Progenitor cell of endocrine pancreas (in vitro differentiated cells): ENCODE data around the gene MTRF1. TPM values are rescaled to one million over a fixed set of nuclear protein-coding genes. Genes with fewer than 3 reads are reported as not detected.
A peak's percentile ranks its signal among the peaks of the same experiment; 100 is the strongest.

Source experiments
- DNase-seq: peaks from one replicate; pipeline ENCODE4 v3.0.0; 2021; ENCODE audit warnings: low spot score; ENCODE audit not compliant: unreplicated experiment
- H3K27ac Mint-ChIP-seq: 2 replicates; pipeline ENCODE4 v1.8.0; 2021; ENCODE audit warnings: mild to moderate bottlenecking, moderate library complexity, mixed read lengths
- H3K27me3 Mint-ChIP-seq: 2 replicates; pipeline ENCODE4 v1.8.0; 2021; ENCODE audit warnings: mixed read lengths
- H3K36me3 Mint-ChIP-seq: 2 replicates; pipeline ENCODE4 v1.8.0; 2022; ENCODE audit warnings: mixed read lengths; ENCODE audit not compliant: insufficient read depth
- H3K4me1 Mint-ChIP-seq: 2 replicates; pipeline ENCODE4 v1.8.0; 2021; ENCODE audit warnings: low read depth, mixed read lengths
- H3K4me3 Mint-ChIP-seq: 2 replicates; pipeline ENCODE4 v1.8.0; 2021; ENCODE audit warnings: low read depth, mild to moderate bottlenecking, moderate library complexity, mixed read lengths
- H3K9me3 Mint-ChIP-seq: 2 replicates; pipeline ENCODE4 v1.8.0; 2021; ENCODE audit warnings: low read depth, mixed read lengths
- total RNA-seq: library from RNA; stranded (reverse); gene quantifications from 2 replicates; pipeline ENCODE4 v1.2.1, GENCODE V29; 2021
- TF ChIP-seq, protein P1 (sequence below): fragments of 200-600 bp; sonication (generic); IDR thresholded peaks from one replicate; pipeline ENCODE4 v1.5.0; 2021; ENCODE audit warnings: antibody characterized with exemption, mild to moderate bottlenecking; ENCODE audit not compliant: unreplicated experiment

Gene MTRF1
- total RNA-seq, 1 donor from 2014 or later = 22.2 TPM

DNA sequence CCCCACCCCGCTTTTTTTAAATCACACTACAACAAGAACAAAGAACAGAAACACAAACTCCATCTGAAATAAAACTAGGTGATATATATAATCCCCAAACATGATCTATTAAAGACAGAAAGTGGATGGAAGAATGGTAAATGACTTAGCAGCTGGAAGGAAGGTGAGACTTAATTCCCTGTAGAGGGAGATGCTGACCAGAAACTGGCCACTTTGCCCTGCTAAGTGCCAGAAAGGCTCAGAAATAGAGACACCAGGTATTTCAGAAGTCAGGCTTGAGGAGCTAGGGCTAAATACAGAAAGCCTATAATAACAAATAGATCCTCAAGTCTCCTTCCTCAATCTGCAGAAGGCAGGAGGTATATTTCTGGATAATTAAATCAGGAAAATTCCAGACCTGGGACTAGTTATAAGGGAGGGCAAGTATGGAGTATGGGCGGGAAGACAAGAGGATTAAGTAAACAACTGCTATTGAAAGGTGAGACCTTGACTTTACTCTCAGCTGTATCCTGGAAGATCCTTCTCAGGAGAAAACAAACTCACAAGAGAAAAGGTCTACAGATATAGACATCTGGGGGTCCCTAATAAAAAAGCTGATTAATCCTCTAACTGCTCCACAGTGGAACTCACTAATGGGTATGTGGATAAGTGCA lies 32.2 kb downstream of the MTRF1 start:
- no peak for DNase-seq
- H3K27ac Mint-ChIP-seq = peak overlapping the region; percentile 90
- no peak overlapping the region for H3K4me3 Mint-ChIP-seq
- no peaks in the 10 kb centered on the region for H3K27me3 Mint-ChIP-seq
- peaks cover 14% of the 10 kb centered on the region for H3K36me3 Mint-ChIP-seq
- H3K9me3 Mint-ChIP-seq = no peaks in the 10 kb centered on the region
- TF ChIP-seq, protein P1, sequence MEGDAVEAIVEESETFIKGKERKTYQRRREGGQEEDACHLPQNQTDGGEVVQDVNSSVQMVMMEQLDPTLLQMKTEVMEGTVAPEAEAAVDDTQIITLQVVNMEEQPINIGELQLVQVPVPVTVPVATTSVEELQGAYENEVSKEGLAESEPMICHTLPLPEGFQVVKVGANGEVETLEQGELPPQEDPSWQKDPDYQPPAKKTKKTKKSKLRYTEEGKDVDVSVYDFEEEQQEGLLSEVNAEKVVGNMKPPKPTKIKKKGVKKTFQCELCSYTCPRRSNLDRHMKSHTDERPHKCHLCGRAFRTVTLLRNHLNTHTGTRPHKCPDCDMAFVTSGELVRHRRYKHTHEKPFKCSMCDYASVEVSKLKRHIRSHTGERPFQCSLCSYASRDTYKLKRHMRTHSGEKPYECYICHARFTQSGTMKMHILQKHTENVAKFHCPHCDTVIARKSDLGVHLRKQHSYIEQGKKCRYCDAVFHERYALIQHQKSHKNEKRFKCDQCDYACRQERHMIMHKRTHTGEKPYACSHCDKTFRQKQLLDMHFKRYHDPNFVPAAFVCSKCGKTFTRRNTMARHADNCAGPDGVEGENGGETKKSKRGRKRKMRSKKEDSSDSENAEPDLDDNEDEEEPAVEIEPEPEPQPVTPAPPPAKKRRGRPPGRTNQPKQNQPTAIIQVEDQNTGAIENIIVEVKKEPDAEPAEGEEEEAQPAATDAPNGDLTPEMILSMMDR = no peak
- peaks cover 19% of the 10 kb centered on the region for H3K4me1 Mint-ChIP-seq

DNA sequence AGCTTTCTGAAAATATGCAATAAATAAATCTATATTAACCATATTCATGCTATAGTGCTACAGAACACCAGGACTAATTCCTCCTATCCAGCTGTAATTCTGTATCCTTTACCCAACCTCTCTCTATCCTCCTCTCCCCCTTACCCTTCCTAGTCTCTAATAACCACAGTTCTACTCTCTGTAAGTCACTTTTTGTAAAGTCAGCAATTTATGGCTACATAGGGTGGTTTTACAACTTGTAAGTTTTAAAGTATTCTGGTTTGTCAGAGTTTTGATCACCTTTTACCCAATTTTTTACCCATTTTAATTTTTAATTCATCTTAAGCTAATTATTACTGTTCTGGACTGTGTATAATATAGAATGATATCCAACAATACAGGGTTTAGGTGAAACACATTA lies 34.0 kb downstream of the MTRF1 start:
- no peak overlapping the region for H3K4me3 Mint-ChIP-seq

DNA sequence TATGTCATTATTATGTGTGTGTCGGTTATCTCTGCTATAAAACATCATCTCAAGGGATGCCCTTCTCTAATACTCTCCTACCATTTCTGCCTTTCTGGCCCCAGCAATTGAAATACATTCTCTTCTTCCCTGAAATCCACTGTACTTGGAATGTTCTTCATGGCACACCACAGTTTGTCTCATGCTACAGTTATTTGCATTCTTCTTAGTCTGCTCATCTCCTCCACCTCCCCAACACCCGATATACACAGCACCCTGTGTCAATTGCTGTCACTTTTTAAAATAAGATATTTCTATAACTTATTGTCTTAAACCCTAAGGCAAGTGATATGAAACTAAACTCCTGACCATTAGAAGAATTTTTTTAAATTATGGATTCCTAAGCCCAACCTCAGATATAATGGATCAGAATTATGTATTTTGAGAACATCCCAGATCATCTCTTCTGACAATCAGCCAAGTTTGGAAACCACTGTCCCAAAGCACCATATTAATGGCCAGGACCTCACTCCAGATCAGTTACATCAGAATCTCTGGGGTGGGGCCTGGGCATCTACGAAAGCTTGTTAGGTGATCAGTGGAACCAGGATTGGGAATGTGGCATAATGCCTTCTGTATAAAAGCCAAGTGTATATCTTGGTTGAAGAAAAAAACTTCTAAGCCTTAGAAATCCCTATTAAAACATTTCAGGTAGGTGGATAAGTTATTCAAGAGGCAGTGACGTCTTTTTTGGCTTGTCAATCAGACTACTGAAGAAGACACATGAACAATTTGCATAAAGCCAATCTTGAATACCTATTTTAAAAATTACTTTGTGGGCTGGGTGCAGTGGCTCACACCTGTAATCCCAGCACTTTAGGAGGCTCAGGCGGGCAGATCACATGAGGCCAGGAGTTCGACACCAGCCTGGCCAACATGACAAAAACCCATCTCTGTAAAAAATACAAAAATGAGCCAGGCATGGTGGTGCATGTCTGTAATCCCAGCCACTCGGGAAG lies 39.0 kb downstream of the MTRF1 start:
- peaks cover 4% of the 10 kb centered on the region for H3K4me1 Mint-ChIP-seq
- no peaks in the 10 kb centered on the region for H3K9me3 Mint-ChIP-seq
- peaks cover 7% of the 10 kb centered on the region for H3K36me3 Mint-ChIP-seq
- TF ChIP-seq, protein P1 = no peak
- no peaks in the 10 kb centered on the region for H3K27me3 Mint-ChIP-seq
- H3K4me3 Mint-ChIP-seq = no peak overlapping the region
- no peak for DNase-seq
- H3K27ac Mint-ChIP-seq = no peak overlapping the region

More for the DNA sequence above, 34.0 kb downstream of the MTRF1 start:
- H3K9me3 Mint-ChIP-seq = no peaks in the 10 kb centered on the region
- TF ChIP-seq, protein P1 = no peak
- no peaks in the 10 kb centered on the region for H3K27me3 Mint-ChIP-seq
- no peak for DNase-seq
- peaks cover 8% of the 10 kb centered on the region for H3K36me3 Mint-ChIP-seq
- peaks cover 19% of the 10 kb centered on the region for H3K4me1 Mint-ChIP-seq
- no peak overlapping the region for H3K27ac Mint-ChIP-seq

DNA sequence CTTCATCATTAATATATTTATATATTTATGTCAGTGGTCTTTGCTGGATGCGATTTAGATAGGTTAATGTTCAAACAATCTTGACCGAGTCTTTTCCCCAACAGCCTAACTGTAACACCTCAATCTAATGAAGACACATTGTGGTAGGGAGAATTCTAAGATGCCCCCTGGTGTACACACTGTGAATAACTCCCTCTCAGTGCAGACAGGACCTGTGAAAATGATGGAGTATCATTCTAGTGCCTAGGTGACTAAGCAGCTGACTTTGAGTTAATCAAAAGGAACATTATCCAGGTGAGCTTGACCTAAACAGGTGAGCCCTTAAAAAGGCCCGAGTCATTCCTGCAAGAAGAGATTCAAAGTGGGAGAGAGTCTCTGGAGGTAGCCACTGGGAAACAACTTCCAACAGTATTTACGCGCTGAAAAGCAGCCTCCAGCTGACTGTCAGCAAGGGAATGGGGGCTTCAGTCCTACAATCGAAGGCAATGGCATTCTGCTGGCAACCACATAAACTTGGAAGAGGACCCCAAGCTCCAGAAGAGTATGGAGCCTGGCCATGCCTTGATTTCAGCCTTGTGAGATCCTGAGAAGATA lies 41.0 kb downstream of the MTRF1 start:
- Mint-ChIP-seq H3K36me3 (peaks cover 7% of the 10 kb centered on the region), H3K4me1 (peaks cover 4% of the 10 kb centered on the region), H3K9me3 (no peaks in the 10 kb centered on the region), H3K4me3 (no peak overlapping the region), H3K27me3 (no peaks in the 10 kb centered on the region), H3K27ac (no peak overlapping the region)
- TF ChIP-seq, protein P1 = peak; percentile 76
- DNase-seq = peak; percentile 37

DNA sequence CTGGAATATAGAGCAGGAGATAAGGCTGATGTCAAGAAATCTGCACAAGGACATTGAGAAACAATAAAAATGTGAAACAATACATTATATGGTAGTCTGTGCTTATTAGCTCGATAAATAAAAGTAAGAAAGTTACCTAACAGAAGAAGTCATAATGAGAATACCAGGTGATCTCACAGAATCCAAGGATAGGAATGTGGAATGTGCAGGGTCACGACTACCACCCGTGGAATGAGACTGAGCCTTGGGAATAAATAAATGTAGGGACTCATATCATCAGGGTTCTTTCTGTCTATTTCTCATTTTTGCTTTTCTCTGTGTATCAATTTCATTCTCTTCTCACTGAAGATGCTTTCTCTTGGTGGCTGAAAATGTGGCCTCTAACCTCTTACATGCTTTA lies 43.0 kb downstream of the MTRF1 start:
- TF ChIP-seq, protein P1 = no peak
- no peak for DNase-seq
- Mint-ChIP-seq H3K27me3 (no peaks in the 10 kb centered on the region), H3K36me3 (peaks cover 7% of the 10 kb centered on the region), H3K4me3 (no peak overlapping the region), H3K27ac (peak overlapping the region; percentile 45), H3K9me3 (no peaks in the 10 kb centered on the region), H3K4me1 (peaks cover 4% of the 10 kb centered on the region)
